Tibial artery (tissue), 4 donors: Measurements from ENCODE around the gene GINM1.

Experiments used
- DNase-seq, 2 donors: peaks; one replicate each; pipeline ENCODE4 v3.0.0-alpha.2; 2019
- H3K27ac ChIP-seq, 2 donors: fragments of 200-600 bp; sonication (generic) in 1 of 2; 1 replicate in 1 of 2; 2 replicates in 1 of 2; pipeline ENCODE4 v1.5.1; 2018 to 2019; ENCODE audit warnings: mild to moderate bottlenecking in 1 of 2
- H3K27me3 ChIP-seq, 2 donors: fragments of 200-600 bp; sonication (generic) in 1 of 2; one replicate each; pipeline versions ENCODE4 v1.5.1 to v1.6.0; 2016 to 2019
- H3K36me3 ChIP-seq, 3 donors: fragments of 200-600 bp; sonication (generic) in 2 of 3; one replicate each; pipeline ENCODE4 v1.5.1; 2016 to 2019; ENCODE audit warnings: mild to moderate bottlenecking in 2 of 3
- H3K4me1 ChIP-seq, 4 donors: fragments of 200-600 bp; sonication (generic) in 2 of 4; 1 replicate in 3 of 4; 2 replicates in 1 of 4; pipeline ENCODE4 v1.5.1; 2016 to 2019
- H3K4me3 ChIP-seq, 2 donors: fragments of 200-600 bp; sonication (generic) in 1 of 2; 1 replicate in 1 of 2; 2 replicates in 1 of 2; pipeline ENCODE4 v1.5.1; 2018 to 2019; ENCODE audit warnings: mild to moderate bottlenecking in 2 of 2
- H3K9me3 ChIP-seq, 3 donors: fragments of 200-600 bp; sonication (generic) in 1 of 3; one replicate each; pipeline ENCODE4 v1.5.1; 2016 to 2019
- intact Hi-C: fragments of 100-400 bp; cut with DNase I; formaldehyde crosslinking; loops from one replicate; pipeline ENCODE4 v1.15.0; 2023; ENCODE audit warnings: low total_unique reads
- TF ChIP-seq, protein P1 (sequence below), 2 experiments: fragments of 200-600 bp in 1 of 2; fragments of 450-650 bp in 1 of 2; IDR thresholded peaks; one replicate each; pipeline ENCODE4 v1.5.1; 2017 to 2019; ENCODE audit warnings: antibody characterized with exemption in 2 of 2, mild to moderate bottlenecking in 1 of 2, moderate library complexity in 1 of 2

GINM1 gene

DNA sequence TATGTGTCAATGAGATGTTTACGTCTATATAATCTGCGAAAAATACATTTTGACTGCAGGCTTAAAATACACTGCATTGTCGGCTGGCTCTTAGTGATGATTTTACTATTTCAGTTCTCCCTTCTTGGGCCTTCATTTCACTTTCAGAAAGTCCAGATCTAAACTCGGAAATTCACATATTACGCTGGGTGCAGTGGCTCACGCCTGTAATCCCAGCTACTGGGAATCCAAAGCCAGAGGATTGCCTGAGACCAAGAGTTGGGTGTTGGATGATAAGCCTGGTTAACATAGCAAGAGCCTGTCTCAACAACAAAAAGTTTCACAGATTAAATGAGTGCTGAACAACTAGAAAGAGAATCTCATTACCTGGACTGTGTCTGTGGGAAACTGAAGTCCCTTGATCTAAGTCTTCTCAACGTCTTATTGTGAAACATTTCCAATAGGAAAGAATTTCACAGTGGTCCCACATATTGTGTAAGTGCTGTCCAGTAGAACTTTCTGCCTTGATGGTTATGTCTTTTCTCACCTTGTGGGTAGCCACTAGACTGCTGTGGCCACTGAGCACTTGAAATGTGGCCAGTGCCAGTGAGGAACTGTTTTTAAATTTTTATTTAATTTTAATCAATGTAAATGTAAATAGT, 1.9 kb downstream of the GINM1 start:
- TF ChIP-seq, protein P1, sequence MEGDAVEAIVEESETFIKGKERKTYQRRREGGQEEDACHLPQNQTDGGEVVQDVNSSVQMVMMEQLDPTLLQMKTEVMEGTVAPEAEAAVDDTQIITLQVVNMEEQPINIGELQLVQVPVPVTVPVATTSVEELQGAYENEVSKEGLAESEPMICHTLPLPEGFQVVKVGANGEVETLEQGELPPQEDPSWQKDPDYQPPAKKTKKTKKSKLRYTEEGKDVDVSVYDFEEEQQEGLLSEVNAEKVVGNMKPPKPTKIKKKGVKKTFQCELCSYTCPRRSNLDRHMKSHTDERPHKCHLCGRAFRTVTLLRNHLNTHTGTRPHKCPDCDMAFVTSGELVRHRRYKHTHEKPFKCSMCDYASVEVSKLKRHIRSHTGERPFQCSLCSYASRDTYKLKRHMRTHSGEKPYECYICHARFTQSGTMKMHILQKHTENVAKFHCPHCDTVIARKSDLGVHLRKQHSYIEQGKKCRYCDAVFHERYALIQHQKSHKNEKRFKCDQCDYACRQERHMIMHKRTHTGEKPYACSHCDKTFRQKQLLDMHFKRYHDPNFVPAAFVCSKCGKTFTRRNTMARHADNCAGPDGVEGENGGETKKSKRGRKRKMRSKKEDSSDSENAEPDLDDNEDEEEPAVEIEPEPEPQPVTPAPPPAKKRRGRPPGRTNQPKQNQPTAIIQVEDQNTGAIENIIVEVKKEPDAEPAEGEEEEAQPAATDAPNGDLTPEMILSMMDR (IDR thresholded peaks at IDR 0.05), result no peak
- Histone ChIP-seq H3K4me3 (no peak overlapping the region), H3K36me3 (peaks cover 0 to 3% (median under 1%) of the 10 kb centered on the region in 3 donors), H3K4me1 (peaks cover 0 to 23% (median 12%) of the 10 kb centered on the region in 4 donors), H3K27me3 (no peaks in the 10 kb centered on the region), H3K9me3 (no peaks in the 10 kb centered on the region), H3K27ac (no peak overlapping the region)
- intact Hi-C loops, result loop anchor here (10.0 kb wide), 1 partner anchor 77 kb away; the partner anchor contains the start of gene KATNA1
- DNase-seq, result no peak

DNA sequence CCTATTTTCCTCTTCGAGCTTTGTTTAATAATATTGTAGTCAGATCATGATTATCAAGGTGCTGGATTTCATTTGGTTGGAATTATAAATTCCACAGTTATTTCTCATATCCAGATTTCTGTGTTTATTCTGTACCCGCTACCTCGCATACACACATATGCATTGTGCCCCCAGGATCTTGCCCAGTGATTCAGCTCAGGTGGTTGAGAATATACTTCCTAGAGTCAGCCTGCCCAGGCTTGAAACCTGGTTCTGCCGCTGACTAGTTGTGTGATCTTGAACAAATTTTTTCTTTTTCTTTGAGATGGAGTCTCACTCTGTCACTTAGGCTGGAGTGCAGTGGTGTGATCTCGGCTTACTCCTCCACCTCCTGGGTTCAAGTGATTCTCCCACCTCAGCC, 14.7 kb downstream of the GINM1 start:
- no peak overlapping the region for H3K4me3 ChIP-seq
- no peak for DNase-seq
- H3K27me3 ChIP-seq, result no peaks in the 10 kb centered on the region
- peaks cover 43 to 67% (median 54%) of the 10 kb centered on the region in 3 donors for H3K36me3 ChIP-seq
- no peaks in the 10 kb centered on the region for H3K9me3 ChIP-seq
- H3K27ac ChIP-seq, result no peak overlapping the region
- TF ChIP-seq, protein P1 (IDR thresholded peaks at IDR 0.05), result no peak
- no peaks in the 10 kb centered on the region for H3K4me1 ChIP-seq
- intact Hi-C loops, result no loop called here

DNA sequence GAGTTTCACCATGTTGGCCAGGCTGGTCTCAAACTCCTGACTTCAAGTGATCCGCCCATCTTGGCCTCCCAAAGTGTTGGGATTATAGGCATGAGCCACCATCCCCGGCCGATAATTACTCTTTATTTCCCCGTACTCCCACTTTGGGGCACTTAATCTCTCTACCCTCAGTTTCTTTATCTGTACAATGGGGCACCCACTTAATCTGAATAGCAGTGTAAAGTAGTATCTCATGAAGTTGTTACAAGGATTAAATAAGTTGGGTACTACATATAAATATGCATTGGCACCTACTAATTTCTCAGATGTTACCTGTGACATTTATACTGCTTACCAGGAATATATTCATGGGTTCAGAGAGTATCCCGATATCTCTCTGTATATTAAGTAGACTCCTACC, 15.2 kb downstream of the GINM1 start:
- no peak for DNase-seq
- Histone ChIP-seq H3K4me1 (no peaks in the 10 kb centered on the region), H3K9me3 (no peaks in the 10 kb centered on the region), H3K36me3 (peaks cover 43 to 67% (median 59%) of the 10 kb centered on the region in 3 donors), H3K4me3 (no peak overlapping the region), H3K27me3 (no peaks in the 10 kb centered on the region), H3K27ac (no peak overlapping the region)
- intact Hi-C loops, result no loop called here
- TF ChIP-seq, protein P1 (IDR thresholded peaks at IDR 0.05), result no peak

DNA sequence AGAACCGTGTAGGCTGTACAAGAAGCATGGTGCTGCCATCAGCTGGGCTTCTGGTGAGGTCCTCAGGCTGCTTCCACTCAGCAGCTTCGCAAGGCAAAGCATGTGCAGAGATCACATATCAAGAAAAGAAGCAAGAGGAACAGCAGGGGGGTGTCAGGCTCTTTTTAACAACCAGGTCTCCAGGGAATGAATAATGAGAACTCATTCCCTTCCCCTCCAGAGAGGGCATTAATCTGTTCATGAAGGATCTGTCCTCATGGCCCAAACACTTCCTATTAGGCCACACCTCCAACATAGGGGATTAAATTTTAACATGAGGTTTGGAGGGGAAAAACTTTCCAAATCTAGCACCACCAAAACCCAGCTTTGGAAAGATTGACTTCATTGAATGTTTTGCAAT, 20.0 kb downstream of the GINM1 start:
- intact Hi-C loops, result no loop called here
- no peaks in the 10 kb centered on the region for H3K9me3 ChIP-seq
- TF ChIP-seq, protein P1 (IDR thresholded peaks at IDR 0.05), result no peak
- DNase-seq, result no peak
- H3K27ac ChIP-seq, result no peak overlapping the region
- no peaks in the 10 kb centered on the region for H3K4me1 ChIP-seq
- H3K36me3 ChIP-seq, result peaks cover 49 to 84% (median 78%) of the 10 kb centered on the region in 3 donors
- no peaks in the 10 kb centered on the region for H3K27me3 ChIP-seq
- no peak overlapping the region for H3K4me3 ChIP-seq

DNA sequence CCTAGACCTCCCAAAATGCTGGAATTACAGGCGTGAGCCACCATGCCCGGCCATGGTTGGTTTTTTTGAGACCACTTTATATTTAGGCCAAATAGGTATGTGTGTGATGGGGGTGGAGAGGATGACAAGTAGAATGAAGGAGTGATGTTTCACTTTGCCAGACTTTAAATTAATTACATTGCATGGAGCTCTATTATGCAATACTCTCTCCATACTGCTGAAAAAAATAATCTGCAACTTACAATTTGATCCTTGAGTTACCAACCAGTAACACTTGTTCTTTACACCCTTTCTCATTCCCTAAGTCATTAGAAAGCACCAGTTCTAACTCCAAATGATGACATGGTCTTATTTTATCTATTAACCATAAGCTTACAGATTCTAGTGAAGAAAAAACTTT, 26.8 kb downstream of the GINM1 start:
- intact Hi-C loops, result no loop called here
- no peak for DNase-seq
- Histone ChIP-seq H3K36me3 (peaks cover 58 to 92% (median 79%) of the 10 kb centered on the region in 3 donors), H3K9me3 (no peaks in the 10 kb centered on the region), H3K27me3 (no peaks in the 10 kb centered on the region), H3K4me3 (no peak overlapping the region), H3K27ac (no peak overlapping the region), H3K4me1 (no peaks in the 10 kb centered on the region)
- TF ChIP-seq, protein P1 (IDR thresholded peaks at IDR 0.05), result no peak
